NB4 (cell line): ENCODE data around the gene C2CD2.
A peak's percentile ranks its signal among the peaks of the same experiment; 100 is the strongest.

Experiments used
- DNase-seq: peaks from one replicate; pipeline ENCODE4 v3.0.0; 2010; ENCODE audit warnings: low read depth
- H3K4me3 ChIP-seq: one replicate; pipeline ENCODE4 v1.5.1; 2011; ENCODE audit warnings: mild to moderate bottlenecking, low read depth, low read length, moderate library complexity
- MYC ChIP-seq: IDR thresholded peaks from 2 replicates; pipeline ENCODE4 v1.6.1; 2011; ENCODE audit warnings: low read depth, low read length
- POLR2A ChIP-seq: IDR thresholded peaks from 2 replicates; pipeline ENCODE4 v1.6.1; 2011; ENCODE audit warnings: mild to moderate bottlenecking; ENCODE audit not compliant: insufficient read length; ENCODE audit errors: extremely low read depth
- TF ChIP-seq, protein P1 (sequence below): IDR thresholded peaks from 2 replicates; pipeline ENCODE4 v1.6.1; 2011; ENCODE audit warnings: low read depth, low read length
- TF ChIP-seq, protein P2 (sequence below): IDR thresholded peaks from one replicate; pipeline ENCODE4 v1.5.1; 2012; ENCODE audit warnings: low read depth, low read length

The C2CD2 gene

DNA sequence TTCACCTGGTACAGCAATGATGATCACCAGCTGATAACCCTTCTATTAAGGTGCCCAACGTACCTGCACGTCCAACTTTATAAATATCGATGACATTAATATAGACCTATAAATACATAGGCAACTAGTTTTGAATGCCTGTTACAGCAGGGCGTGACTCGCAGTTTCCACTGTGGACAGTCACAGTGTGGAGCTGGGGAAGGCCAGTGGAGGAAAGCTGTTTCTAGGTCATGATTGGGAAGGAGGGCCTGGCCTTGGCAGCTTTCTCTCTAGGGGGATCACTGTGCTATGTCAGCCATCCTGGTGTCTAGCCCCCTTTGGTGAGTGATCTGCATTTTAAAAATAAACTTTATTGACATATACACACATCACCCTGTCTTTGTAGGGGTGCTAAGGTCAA is 70.2 kb downstream of the C2CD2 start:
- TF ChIP-seq, protein P1, sequence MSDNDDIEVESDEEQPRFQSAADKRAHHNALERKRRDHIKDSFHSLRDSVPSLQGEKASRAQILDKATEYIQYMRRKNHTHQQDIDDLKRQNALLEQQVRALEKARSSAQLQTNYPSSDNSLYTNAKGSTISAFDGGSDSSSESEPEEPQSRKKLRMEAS, result no peak
- TF ChIP-seq, protein P2, sequence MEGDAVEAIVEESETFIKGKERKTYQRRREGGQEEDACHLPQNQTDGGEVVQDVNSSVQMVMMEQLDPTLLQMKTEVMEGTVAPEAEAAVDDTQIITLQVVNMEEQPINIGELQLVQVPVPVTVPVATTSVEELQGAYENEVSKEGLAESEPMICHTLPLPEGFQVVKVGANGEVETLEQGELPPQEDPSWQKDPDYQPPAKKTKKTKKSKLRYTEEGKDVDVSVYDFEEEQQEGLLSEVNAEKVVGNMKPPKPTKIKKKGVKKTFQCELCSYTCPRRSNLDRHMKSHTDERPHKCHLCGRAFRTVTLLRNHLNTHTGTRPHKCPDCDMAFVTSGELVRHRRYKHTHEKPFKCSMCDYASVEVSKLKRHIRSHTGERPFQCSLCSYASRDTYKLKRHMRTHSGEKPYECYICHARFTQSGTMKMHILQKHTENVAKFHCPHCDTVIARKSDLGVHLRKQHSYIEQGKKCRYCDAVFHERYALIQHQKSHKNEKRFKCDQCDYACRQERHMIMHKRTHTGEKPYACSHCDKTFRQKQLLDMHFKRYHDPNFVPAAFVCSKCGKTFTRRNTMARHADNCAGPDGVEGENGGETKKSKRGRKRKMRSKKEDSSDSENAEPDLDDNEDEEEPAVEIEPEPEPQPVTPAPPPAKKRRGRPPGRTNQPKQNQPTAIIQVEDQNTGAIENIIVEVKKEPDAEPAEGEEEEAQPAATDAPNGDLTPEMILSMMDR, result no peak
- no peak for TF ChIP-seq POLR2A
- no peak for TF ChIP-seq MYC
- no peak overlapping the region for H3K4me3 ChIP-seq
- no peak for DNase-seq

DNA sequence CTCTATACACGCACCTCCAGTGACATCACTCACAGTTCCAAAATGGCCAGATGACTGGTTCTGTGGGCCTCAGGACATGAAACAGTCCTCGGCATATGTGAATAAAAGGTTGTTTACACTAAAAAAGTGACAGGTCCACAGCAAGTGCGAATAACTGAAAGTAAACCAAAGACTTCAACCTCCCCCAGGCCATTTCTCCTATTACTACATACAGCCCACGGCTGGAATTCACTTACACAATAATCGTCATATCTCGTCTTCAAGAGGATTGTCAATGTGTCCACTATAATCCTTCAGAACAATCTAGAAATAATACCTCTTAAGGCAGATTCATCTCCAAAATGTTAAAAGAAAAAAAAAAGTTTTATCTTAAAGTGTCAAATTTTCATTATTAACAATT is 72.8 kb downstream of the C2CD2 start:
- no peak for TF ChIP-seq MYC
- TF ChIP-seq, protein P2, result no peak
- no peak for TF ChIP-seq POLR2A
- TF ChIP-seq, protein P1, result no peak
- no peak overlapping the region for H3K4me3 ChIP-seq
- DNase-seq, result no peak

DNA sequence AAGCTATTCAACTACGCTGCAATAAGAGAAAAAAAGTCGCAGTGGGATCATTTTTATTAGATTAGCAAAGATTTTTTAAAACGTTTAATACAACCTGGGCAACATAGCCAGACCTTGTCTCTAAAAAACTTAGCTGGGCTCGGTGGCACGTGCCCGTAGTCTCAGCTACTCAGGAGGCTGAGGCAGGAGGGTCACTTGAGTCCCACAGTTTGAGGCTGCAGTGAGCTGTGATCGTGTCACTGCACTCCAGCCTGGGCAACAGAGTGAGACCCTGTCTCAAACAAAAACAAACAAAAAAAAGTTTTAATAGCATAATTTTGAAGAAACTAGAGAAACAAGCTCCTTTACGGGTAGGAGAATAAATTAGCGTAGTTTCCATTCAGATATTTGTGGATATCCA is 73.7 kb downstream of the C2CD2 start:
- no peak for TF ChIP-seq POLR2A
- TF ChIP-seq MYC, result no peak
- H3K4me3 ChIP-seq, result peak overlapping the region; percentile 72
- DNase-seq, result no peak

DNA sequence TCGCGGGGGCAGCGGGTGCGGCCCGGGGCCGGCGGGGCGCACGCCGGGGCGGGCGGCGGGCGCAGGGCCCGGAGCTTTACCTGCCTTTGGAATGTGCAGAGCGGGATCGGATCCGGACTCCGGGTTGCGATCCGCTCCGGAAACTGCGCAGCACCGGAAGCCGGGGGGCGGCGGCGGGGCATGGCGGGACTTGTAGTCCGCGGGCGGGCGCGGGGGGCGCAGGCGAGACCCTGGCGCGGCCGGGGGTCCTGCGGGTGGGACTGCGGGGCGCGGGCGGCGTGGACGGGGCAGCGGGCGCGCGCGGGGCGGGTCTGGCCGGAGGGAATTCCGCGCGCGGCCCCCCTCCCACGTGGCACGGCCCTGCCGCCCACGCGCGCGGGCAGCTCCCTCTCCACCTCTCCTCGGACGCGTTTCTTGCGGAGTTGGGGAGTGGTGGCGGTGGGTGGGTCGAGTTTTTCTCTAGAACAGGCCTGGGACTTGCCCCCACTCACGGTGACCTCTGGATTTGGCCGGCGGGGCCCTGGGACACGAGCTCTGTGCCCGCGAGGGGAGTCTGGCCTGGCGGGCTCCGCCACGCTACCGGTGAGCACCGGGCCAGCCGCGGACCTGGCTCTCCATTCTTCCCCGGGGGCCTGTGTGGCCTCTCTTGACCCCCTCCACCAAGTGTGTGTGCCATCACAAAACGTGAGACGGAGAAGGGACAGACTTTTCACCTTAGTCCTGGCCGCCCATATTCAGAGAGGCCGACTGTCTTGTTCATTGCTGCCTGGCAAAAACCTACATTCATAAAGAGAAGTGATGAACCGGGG is 74.4 kb downstream of the C2CD2 start, which contains the start of gene PRDM15:
PRDM15 (minus strand) TSS at position 155 of the 809 bp plus-strand sequence. CDS start 18,981 bp downstream, outside the sequence.
- DNase-seq, result peak; percentile 89
- no peak for TF ChIP-seq POLR2A
- TF ChIP-seq, protein P1, result peak; percentile 67
- TF ChIP-seq, protein P2, result no peak
- TF ChIP-seq MYC, result peak; percentile 71
- H3K4me3 ChIP-seq, result peak within 1 kb of the TSS; percentile 81

DNA sequence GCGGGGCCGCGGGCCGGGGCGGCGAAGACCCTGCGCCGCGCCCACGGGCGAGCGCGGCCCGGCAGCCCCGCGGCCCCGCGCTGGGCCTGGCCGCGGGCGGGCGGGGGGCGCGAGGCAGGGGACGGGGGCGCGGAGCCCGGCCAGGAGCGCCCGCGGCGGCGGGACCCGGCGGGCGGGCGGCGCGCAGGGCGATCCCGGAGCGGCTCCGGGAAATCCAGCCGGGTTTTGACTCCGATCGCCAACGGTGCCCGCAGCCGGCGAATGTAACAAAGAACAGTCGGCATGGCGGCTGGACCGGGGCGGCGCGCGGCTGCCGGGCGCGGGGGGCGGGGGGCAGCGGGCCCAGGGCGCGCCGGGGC is 75.0 kb downstream of the C2CD2 start:
- H3K4me3 ChIP-seq, result peak overlapping the region; percentile 81
- peak; percentile 86 for DNase-seq
- TF ChIP-seq MYC, result no peak; the same call in 1 of the 2 replicates
- TF ChIP-seq, protein P2, result no peak
- TF ChIP-seq POLR2A, result peak; percentile 33
- TF ChIP-seq, protein P1, result no peak
